Uterus (tissue), 4 donors: Measurements from ENCODE around the gene AMIGO3. TPM values are rescaled to one million over a fixed set of nuclear protein-coding genes. Genes with fewer than 3 reads are reported as not detected.

Source experiments
- DNase-seq, 2 donors: peaks; one replicate each; pipeline ENCODE4 v3.0.0-alpha.2; 2019 to 2020
- H3K27ac ChIP-seq, 2 donors: fragments of 200-600 bp; sonication (generic); 1 replicate in 1 of 2; 2 replicates in 1 of 2; pipeline ENCODE4 v1.5.1; 2016 to 2018
- H3K27me3 ChIP-seq, 2 donors: fragments of 200-600 bp; sonication (generic); one replicate each; pipeline ENCODE4 v1.5.1; 2018 to 2019; ENCODE audit warnings: control low read depth in 1 of 2
- H3K36me3 ChIP-seq, 2 donors: fragments of 200-600 bp; sonication (generic); one replicate each; pipeline ENCODE4 v1.5.1; 2019; ENCODE audit warnings: control low read depth in 1 of 2
- H3K4me1 ChIP-seq, 2 donors: fragments of 200-600 bp; sonication (generic); one replicate each; pipeline ENCODE4 v1.5.1; 2018 to 2019; ENCODE audit warnings: control low read depth in 1 of 2
- H3K4me3 ChIP-seq, 2 donors: fragments of 200-600 bp; sonication (generic); 1 replicate in 1 of 2; 2 replicates in 1 of 2; pipeline ENCODE4 v1.5.1; 2018 to 2019; ENCODE audit warnings: mild to moderate bottlenecking in 1 of 2
- H3K9me3 ChIP-seq, 2 donors: fragments of 200-600 bp; sonication (generic); one replicate each; pipeline ENCODE4 v1.5.1; 2019; ENCODE audit warnings: control low read depth in 1 of 2
- CTCF ChIP-seq, 4 experiments: fragments of 200-600 bp in 2 of 4; fragments of 450-650 bp in 2 of 4; sonication (generic) in 2 of 4; IDR thresholded peaks; one replicate each; pipeline ENCODE4 v1.5.1; 2016 to 2019; ENCODE audit warnings: antibody characterized with exemption in 4 of 4, mild to moderate bottlenecking in 2 of 4, moderate library complexity in 1 of 4
- POLR2A ChIP-seq, 2 donors: fragments of 450-650 bp; IDR thresholded peaks; one replicate each; pipeline ENCODE4 v1.6.1; 2016; ENCODE audit warnings: antibody characterized with exemption in 2 of 2, mild to moderate bottlenecking in 1 of 2, moderate library complexity in 1 of 2
- intact Hi-C: fragments of 100-400 bp; cut with DNase I; formaldehyde crosslinking; loops from one replicate; pipeline ENCODE4 v1.15.1; 2023; ENCODE audit warnings: low total_unique reads
- small RNA-seq: library from RNA; depleted of rRNA; stranded (forward); fragments of <200 nt; gene quantifications from one replicate; pipeline ENCODE3, GENCODE V24; 2016
- total RNA-seq, 4 donors: library from RNA; depleted of rRNA in 3 of 4; stranded (reverse); fragments of >200 nt in 3 of 4; gene quantifications; one replicate each; pipeline versions ENCODE4 v1.1.0 to v1.2.4, GENCODE V29; 2014 to 2023
- donor health status: DM: yes; HTN: yes; CAD: no.

Gene AMIGO3
- total RNA-seq, 4 donors from 2014 or later, result not detected

- H3K27me3 ChIP-seq, result no peaks in the 10 kb centered on the region
- H3K27ac ChIP-seq, result no peak overlapping the region
- intact Hi-C loops, result no loop called here
- no peak for DNase-seq
- H3K4me3 ChIP-seq, result no peak overlapping the region
- peaks cover 0 to 8% of the 10 kb centered on the region in 2 donors for H3K4me1 ChIP-seq
- no peak for TF ChIP-seq POLR2A (IDR thresholded peaks at IDR 0.05)
- no peak for TF ChIP-seq CTCF (IDR thresholded peaks at IDR 0.05)
- no peaks in the 10 kb centered on the region for H3K9me3 ChIP-seq
- no peaks in the 10 kb centered on the region for H3K36me3 ChIP-seq
These were observed 48.6 kb downstream of the AMIGO3 start for GRCh38 chr3:49670940-49671290.

- Histone ChIP-seq H3K4me1 (no peaks in the 10 kb centered on the region), H3K9me3 (no peaks in the 10 kb centered on the region), H3K27me3 (no peaks in the 10 kb centered on the region), H3K4me3 (no peak overlapping the region), H3K36me3 (no peaks in the 10 kb centered on the region), H3K27ac (no peak overlapping the region)
- intact Hi-C loops, result loop anchor here (5.0 kb wide), 1 partner anchor 132 kb away; no protein-coding TSS in a partner anchor
- DNase-seq, result no peak
- no peak for TF ChIP-seq POLR2A (IDR thresholded peaks at IDR 0.05)
- no peak for TF ChIP-seq CTCF (IDR thresholded peaks at IDR 0.05)
These were observed 50.1 kb downstream of the AMIGO3 start for GRCh38 chr3:49669352-49669751.

GRCh38 chr3:49668861-49669260 is 50.6 kb downstream of the AMIGO3 start:
- intact Hi-C loops, result loop anchor here (5.0 kb wide), 1 partner anchor 132 kb away; no protein-coding TSS in a partner anchor
- Histone ChIP-seq H3K4me3 (no peak overlapping the region), H3K9me3 (no peaks in the 10 kb centered on the region), H3K4me1 (no peaks in the 10 kb centered on the region), H3K27ac (no peak overlapping the region), H3K36me3 (no peaks in the 10 kb centered on the region), H3K27me3 (no peaks in the 10 kb centered on the region)
- no peak for DNase-seq
- TF ChIP-seq POLR2A (IDR thresholded peaks at IDR 0.05) (no peak), CTCF (IDR thresholded peaks at IDR 0.05) (no peak)

- no peak for TF ChIP-seq CTCF (IDR thresholded peaks at IDR 0.05)
- H3K27ac ChIP-seq, result no peak overlapping the region
- H3K4me1 ChIP-seq, result no peaks in the 10 kb centered on the region
- H3K36me3 ChIP-seq, result no peaks in the 10 kb centered on the region
- H3K4me3 ChIP-seq, result no peak overlapping the region
- DNase-seq, result no peak
- H3K9me3 ChIP-seq, result no peaks in the 10 kb centered on the region
- H3K27me3 ChIP-seq, result no peaks in the 10 kb centered on the region
- intact Hi-C loops, result loop anchor here (5.0 kb wide), 1 partner anchor 131 kb away; no protein-coding TSS in a partner anchor
These were observed 51.1 kb downstream of the AMIGO3 start for GRCh38 chr3:49668414-49668797.

GRCh38 chr3:49667701-49668413 is 51.6 kb downstream of the AMIGO3 start:
- Histone ChIP-seq H3K36me3 (no peaks in the 10 kb centered on the region), H3K27me3 (no peaks in the 10 kb centered on the region), H3K9me3 (no peaks in the 10 kb centered on the region), H3K27ac (no peak overlapping the region), H3K4me1 (no peaks in the 10 kb centered on the region), H3K4me3 (no peak overlapping the region)
- TF ChIP-seq CTCF (IDR thresholded peaks at IDR 0.05) (no peak), POLR2A (IDR thresholded peaks at IDR 0.05) (no peak)
- DNase-seq, result no peak
- intact Hi-C loops, result loop anchor here (5.0 kb wide), 1 partner anchor 131 kb away; no protein-coding TSS in a partner anchor

Small RNA genes within 50 kb of the gene (small RNA-seq; reads per million reads assigned to genes)
- gene AMIGO3, result not detected
- gene COX6CP14, result not detected

Other genes starting within 250 kb of the AMIGO3 start
- gene DAG1, start 249.4 kb downstream of the AMIGO3 start, total RNA-seq, result 10 to 100 TPM; 34.3 to 76.4 (median 48.1) TPM
- under 1 TPM; 0.29 to 0.95 (median 0.60) TPM for gene BSN, start 165.2 kb downstream of the AMIGO3 start, total RNA-seq
- 10 to 100 TPM; 35.3 to 78.7 (median 61.4) TPM for gene APEH, start 45.3 kb downstream of the AMIGO3 start, total RNA-seq
- gene MST1, start 30.2 kb downstream of the AMIGO3 start, total RNA-seq, result 10 to 100 TPM in 2 of 4 donors, 1 to 10 TPM in 1, not detected in 1; 5.1 to 11.5 (median 10.4) TPM
- 10 to 100 TPM; 10.9 to 47.3 (median 25.3) TPM for gene RNF123, start 30.1 kb downstream of the AMIGO3 start, total RNA-seq
- gene GMPPB, start 4.3 kb upstream of the AMIGO3 start, total RNA-seq, result 10 to 100 TPM in 3 of 4 donors, 1 to 10 TPM in 1; 7.7 to 44.8 (median 27.1) TPM
- 10 to 100 TPM; 41.8 to 58.4 (median 50.9) TPM for gene IP6K1, start 66.9 kb upstream of the AMIGO3 start, total RNA-seq
- gene CDHR4, start 80.2 kb upstream of the AMIGO3 start, total RNA-seq, result 1 to 10 TPM in 1 of 4 donors, under 1 TPM in 1, not detected in 2; 0.41 to 1.6 TPM
- 10 to 100 TPM in 1 of 4 donors, 1 to 10 TPM in 3; 3.1 to 16.7 (median 6.6) TPM for gene INKA1, start 83.6 kb upstream of the AMIGO3 start, total RNA-seq
- gene UBA7, start 94.3 kb upstream of the AMIGO3 start, total RNA-seq, result 100 to 1,000 TPM in 1 of 4 donors, 10 to 100 TPM in 3; 21.3 to 114 (median 63.0) TPM
- 10 to 100 TPM in 1 of 4 donors, 1 to 10 TPM in 3; 1.5 to 17.4 (median 4.0) TPM for gene TRAIP, start 136.9 kb upstream of the AMIGO3 start, total RNA-seq
- under 1 TPM in 1 of 4 donors, not detected in 3; 0.28 TPM for gene CAMKV, start 150.2 kb upstream of the AMIGO3 start, total RNA-seq
- gene MST1R, start 184.2 kb upstream of the AMIGO3 start, total RNA-seq, result 1 to 10 TPM in 2 of 4 donors, under 1 TPM in 2; under 0.01 to 4.9 (median 1.5) TPM
- gene MON1A, start 210.1 kb upstream of the AMIGO3 start, total RNA-seq, result 1 to 10 TPM; 1.0 to 9.3 (median 5.2) TPM
- 100 to 1,000 TPM in 2 of 4 donors, 10 to 100 TPM in 2; 63.2 to 143 (median 116) TPM for gene RBM6, start 220.5 kb upstream of the AMIGO3 start, total RNA-seq